Left ventricle myocardium inferior (tissue), 1 donor: Measurements from ENCODE around the gene MN1. TPM values are rescaled to one million over a fixed set of nuclear protein-coding genes. Genes with fewer than 3 reads are reported as not detected.

Source experiments
- DNase-seq: peaks from one replicate; pipeline ENCODE4 v3.0.0-alpha.2; 2020
- H3K27ac ChIP-seq: fragments of 200-600 bp; replicated peaks from 2 replicates; pipeline ENCODE4 v1.8.0; 2021
- H3K27me3 ChIP-seq: fragments of 200-600 bp; 2 replicates; pipeline ENCODE4 v1.8.0; 2021; ENCODE audit warnings: low read depth
- H3K36me3 ChIP-seq: fragments of 200-600 bp; 2 replicates; pipeline ENCODE4 v1.8.0; 2021
- H3K4me1 ChIP-seq: fragments of 200-600 bp; 2 replicates; pipeline ENCODE4 v1.8.0; 2021
- H3K4me3 ChIP-seq: fragments of 200-600 bp; 2 replicates; pipeline ENCODE4 v1.8.0; 2021; ENCODE audit warnings: mild to moderate bottlenecking, moderate library complexity
- H3K9me3 ChIP-seq: fragments of 200-600 bp; replicated peaks from 2 replicates; pipeline ENCODE4 v1.8.0; 2021
- intact Hi-C: fragments of 100-400 bp; cut with micrococcal nuclease; formaldehyde crosslinking; loops from one replicate; pipeline ENCODE4 v1.11.0; 2022
- total RNA-seq: library from RNA; stranded (reverse); fragmentation: NEBNext Ultra II Directional; extraction: Animal tissue kit (Norgen Biotek cat#: 25700); gene quantifications from one replicate; pipeline ENCODE4 v1.2.1, GENCODE V29; 2021
- TF ChIP-seq, protein P1 (sequence below): fragments of 200-600 bp; IDR thresholded peaks from 2 replicates; pipeline ENCODE4 v1.8.0; 2021; ENCODE audit warnings: antibody characterized with exemption, mild to moderate bottlenecking, borderline replicate concordance
- donor health status: DM: no; HTN: yes; CAD: no; lungs with severe emphysema.

MN1 gene
- total RNA-seq, 1 donor from 2014 or later: 7.7 TPM

DNA sequence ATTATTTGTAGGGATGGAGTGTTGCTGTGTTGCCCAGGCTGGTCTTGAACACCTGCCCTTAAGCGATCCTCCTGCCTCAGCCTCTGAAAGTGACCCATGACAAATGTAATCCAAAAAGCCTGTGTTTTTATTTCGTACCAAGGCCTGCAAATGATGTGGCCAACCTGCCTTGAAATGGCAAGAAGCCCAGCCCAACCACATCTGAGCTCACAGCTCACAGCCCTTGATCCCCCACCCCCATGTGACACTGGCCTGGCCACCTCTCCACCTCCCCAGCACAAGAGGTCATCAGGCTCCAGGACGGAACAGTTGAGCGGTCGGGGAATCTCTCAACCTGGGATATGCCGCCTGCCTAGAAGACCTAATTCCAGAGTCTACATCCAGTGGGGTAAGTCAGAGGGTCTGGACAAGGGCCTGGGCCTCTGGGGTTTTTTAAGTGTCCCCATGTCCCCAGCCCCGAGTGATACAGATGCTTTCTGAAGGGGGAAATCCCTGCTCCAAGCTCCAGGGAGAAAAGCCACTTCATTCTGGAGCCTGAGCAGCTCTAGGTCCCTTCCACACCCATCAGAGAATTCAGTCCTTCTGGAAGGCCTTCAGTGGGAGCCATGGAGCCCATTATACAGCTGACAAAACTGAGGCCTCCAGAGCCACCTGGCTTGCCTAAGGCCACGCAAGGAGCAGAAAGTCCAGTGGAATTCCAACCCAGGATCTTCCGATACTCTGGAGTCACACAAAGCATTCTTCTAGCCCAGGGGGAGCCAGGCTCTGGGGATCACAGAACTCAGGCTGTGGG, 70.7 kb downstream of the MN1 start:
- H3K4me1 ChIP-seq: peaks cover 24% of the 10 kb centered on the region
- no peak for DNase-seq
- no peaks in the 10 kb centered on the region for H3K9me3 ChIP-seq
- H3K4me3 ChIP-seq: no peak overlapping the region
- no peak overlapping the region for H3K27ac ChIP-seq
- intact Hi-C loops: no loop called here
- no peaks in the 10 kb centered on the region for H3K36me3 ChIP-seq
- TF ChIP-seq, protein P1, sequence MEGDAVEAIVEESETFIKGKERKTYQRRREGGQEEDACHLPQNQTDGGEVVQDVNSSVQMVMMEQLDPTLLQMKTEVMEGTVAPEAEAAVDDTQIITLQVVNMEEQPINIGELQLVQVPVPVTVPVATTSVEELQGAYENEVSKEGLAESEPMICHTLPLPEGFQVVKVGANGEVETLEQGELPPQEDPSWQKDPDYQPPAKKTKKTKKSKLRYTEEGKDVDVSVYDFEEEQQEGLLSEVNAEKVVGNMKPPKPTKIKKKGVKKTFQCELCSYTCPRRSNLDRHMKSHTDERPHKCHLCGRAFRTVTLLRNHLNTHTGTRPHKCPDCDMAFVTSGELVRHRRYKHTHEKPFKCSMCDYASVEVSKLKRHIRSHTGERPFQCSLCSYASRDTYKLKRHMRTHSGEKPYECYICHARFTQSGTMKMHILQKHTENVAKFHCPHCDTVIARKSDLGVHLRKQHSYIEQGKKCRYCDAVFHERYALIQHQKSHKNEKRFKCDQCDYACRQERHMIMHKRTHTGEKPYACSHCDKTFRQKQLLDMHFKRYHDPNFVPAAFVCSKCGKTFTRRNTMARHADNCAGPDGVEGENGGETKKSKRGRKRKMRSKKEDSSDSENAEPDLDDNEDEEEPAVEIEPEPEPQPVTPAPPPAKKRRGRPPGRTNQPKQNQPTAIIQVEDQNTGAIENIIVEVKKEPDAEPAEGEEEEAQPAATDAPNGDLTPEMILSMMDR: no peak
- H3K27me3 ChIP-seq: no peaks in the 10 kb centered on the region

DNA sequence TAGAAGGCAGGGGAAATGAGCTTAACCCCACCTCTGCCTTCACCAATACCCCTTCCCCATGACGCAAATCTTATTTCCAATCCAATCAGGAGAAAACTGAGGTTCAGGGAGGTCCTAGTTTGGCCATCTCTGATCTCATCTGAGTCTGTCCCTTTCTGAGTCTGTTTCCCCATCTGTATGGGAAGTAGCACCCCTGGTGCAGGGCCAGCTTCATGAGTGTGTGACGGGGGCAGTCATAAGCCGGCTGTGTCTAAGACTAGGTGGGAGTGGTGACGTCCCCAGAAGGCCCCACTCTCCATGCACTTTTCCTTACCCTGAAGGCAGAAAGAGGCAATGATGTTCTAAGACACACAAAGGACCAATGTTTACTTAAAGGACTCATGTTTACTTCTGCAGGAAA, 72.3 kb downstream of the MN1 start:
- no peak for DNase-seq
- no peaks in the 10 kb centered on the region for H3K9me3 ChIP-seq
- intact Hi-C loops: no loop called here

DNA sequence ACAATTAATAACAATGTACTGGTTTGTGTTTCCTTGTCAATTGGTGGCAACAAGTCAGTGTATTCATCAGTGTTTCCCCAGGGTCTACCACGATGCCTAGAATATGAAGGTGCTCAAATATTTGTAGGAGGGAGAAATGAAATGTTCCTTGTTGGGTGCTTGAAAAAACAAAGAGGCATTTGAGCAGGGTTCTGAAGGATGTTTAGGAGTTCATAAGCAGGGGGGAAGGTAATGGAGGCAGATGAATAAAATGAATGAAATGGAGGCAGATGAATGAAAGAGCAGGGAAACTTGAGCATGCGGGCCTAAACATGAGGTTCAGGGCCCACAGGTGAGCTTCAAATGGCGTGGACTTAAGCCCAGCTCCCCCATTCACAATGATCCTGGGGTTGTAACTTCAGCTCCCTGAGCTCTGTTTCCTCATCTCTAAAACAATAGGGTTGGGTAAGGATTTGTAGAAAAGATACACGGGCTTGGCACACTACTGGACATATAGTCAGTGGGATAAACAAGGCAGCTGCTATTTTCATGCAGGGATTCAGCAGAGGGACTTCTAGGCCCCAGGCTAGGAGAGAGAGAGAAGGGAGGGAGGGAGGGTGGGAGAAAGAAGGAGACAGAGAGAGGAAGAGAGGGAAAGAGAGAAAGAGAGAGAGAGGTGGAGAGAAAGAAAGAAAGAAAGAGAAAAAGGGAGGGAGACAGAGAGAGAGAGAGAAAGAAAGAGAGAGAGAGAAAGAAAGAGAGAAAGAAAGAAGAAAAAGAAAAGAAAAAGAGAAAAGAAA, 73.7 kb downstream of the MN1 start:
- peaks cover 32% of the 10 kb centered on the region for H3K4me1 ChIP-seq
- H3K27ac ChIP-seq: peak overlapping the region; percentile 94
- TF ChIP-seq, protein P1: no peak
- no peak for DNase-seq
- H3K27me3 ChIP-seq: no peaks in the 10 kb centered on the region
- no peaks in the 10 kb centered on the region for H3K9me3 ChIP-seq
- no peaks in the 10 kb centered on the region for H3K36me3 ChIP-seq
- H3K4me3 ChIP-seq: no peak overlapping the region
- intact Hi-C loops: no loop called here

More for the DNA sequence above, 72.3 kb downstream of the MN1 start:
- Histone ChIP-seq H3K27me3 (no peaks in the 10 kb centered on the region), H3K4me3 (no peak overlapping the region), H3K27ac (no peak overlapping the region), H3K4me1 (peaks cover 29% of the 10 kb centered on the region), H3K36me3 (no peaks in the 10 kb centered on the region)
- TF ChIP-seq, protein P1: no peak

DNA sequence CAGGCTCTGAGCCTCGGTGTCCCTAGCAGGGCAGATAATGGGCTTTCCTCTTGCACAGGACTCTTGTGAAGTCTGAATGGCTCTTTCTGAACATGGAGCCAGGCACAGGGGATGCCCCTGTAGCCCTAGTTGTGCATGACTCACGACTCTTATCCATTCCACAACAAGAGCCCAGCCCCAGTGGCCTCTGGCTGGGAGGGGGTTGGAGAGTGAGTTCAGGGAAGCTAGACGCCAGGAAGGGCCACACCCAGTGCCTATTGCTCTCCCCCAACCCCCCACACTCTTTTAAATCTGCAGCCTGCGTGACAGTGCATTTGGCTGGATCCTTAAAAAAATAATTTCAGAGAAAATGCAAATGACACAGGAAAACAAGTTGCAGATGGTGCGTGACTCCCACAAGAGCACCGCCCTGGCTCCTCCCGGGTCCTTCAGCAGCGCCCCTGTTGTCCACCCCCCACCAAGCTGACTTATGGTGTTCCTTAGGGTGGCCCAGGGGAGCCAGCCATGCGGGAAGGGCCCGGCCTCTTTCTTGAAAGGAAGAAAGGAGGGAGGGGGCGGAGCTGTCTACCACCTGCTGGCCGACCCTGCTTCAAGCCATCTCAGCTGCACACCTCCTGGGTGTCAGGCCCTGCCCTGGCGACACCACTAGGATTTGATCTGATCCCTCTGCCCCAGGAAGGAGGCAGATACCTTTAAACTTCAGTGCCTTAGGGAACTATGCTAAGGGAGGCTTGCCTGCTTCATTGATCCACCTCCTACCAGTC, 74.7 kb downstream of the MN1 start:
- no peaks in the 10 kb centered on the region for H3K36me3 ChIP-seq
- intact Hi-C loops: no loop called here

DNA sequence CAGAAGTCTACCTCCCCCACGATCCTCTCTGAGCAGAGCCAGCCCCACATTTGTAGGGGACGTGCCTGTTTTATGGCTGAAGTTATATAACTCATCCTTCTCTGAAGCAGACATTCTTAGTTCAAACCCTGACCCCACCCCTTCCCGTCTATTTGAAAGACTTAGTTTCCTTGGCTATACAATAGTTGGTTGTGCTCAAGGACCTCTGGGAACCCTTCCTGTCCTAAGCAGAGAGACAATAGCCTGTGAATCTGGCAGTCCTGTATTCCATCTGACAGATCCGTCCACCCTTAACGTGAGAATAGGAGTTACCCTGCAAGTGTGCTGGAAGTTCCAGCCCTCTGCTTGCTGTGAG, 75.2 kb downstream of the MN1 start:
- TF ChIP-seq, protein P1: no peak
- Histone ChIP-seq H3K4me1 (peaks cover 32% of the 10 kb centered on the region), H3K9me3 (no peaks in the 10 kb centered on the region), H3K27me3 (no peaks in the 10 kb centered on the region), H3K36me3 (no peaks in the 10 kb centered on the region), H3K27ac (peak overlapping the region; percentile 94), H3K4me3 (peak overlapping the region; percentile 15)
- DNase-seq: no peak
- intact Hi-C loops: no loop called here

More for the DNA sequence above, 74.7 kb downstream of the MN1 start:
- Histone ChIP-seq H3K27me3 (no peaks in the 10 kb centered on the region), H3K4me1 (peaks cover 32% of the 10 kb centered on the region), H3K4me3 (peak overlapping the region; percentile 30), H3K9me3 (no peaks in the 10 kb centered on the region), H3K27ac (peak overlapping the region; percentile 94)
- peak; percentile 72 for DNase-seq
- TF ChIP-seq, protein P1: peak; percentile 18
